HepG2 (cell line): Measurements from ENCODE around the gene SMAP1.

Experiments
- CTCF ChIP-seq: sonication (generic); formaldehyde crosslinking; IDR thresholded peaks from 2 replicates; pipeline ENCODE4 v1.5.0; 2020; ENCODE audit warnings: mild to moderate bottlenecking, missing genetic modification reagents, moderate library complexity
- ELF1 ChIP-seq: sonication (generic); formaldehyde crosslinking; IDR thresholded peaks from 2 replicates; pipeline ENCODE4 v1.4.0; 2020; ENCODE audit warnings: missing genetic modification reagents
- FIP1L1 ChIP-seq: fragments of 200-400 bp; formaldehyde crosslinking; IDR thresholded peaks from 2 replicates; pipeline ENCODE4 v1.6.1; 2018; ENCODE audit warnings: low read depth, mild to moderate bottlenecking, low read length, moderate library complexity, borderline replicate concordance; ENCODE audit not compliant: insufficient read depth
- GTF2F1 ChIP-seq: fragments of 150-350 bp; IDR thresholded peaks from 2 replicates; pipeline ENCODE4 v1.6.1; 2014; ENCODE audit warnings: low read length
- HCFC1 ChIP-seq: fragments of 150-350 bp; IDR thresholded peaks from 2 replicates; pipeline ENCODE4 v1.6.1; 2014; ENCODE audit warnings: low read depth, low read length
- LBX2 ChIP-seq: sonication (generic); formaldehyde crosslinking; IDR thresholded peaks from 2 replicates; pipeline ENCODE4 v1.5.0; 2020; ENCODE audit warnings: missing genetic modification reagents, mild to moderate bottlenecking, borderline replicate concordance
- NBN ChIP-seq: fragments of 450-650 bp; conservative IDR thresholded peaks from 2 replicates; pipeline ENCODE4 v1.6.1; 2017
- NONO ChIP-seq, 2 experiments: fragments of 450-650 bp in 1 of 2; sonication (generic) in 1 of 2; formaldehyde crosslinking in 1 of 2; IDR thresholded peaks in 1 of 2; conservative IDR thresholded peaks in 1 of 2; 2 replicates each; pipeline versions ENCODE4 v1.6.1 to v1.8.0; 2017 to 2022; ENCODE audit warnings: mild to moderate bottlenecking in 1 of 2, missing genetic modification reagents in 1 of 2, moderate library complexity in 1 of 2
- POLR2AphosphoS5 ChIP-seq: IDR thresholded peaks from 2 replicates; pipeline ENCODE4 v1.6.1; 2012; ENCODE audit warnings: low read depth, low read length
- RXRA ChIP-seq: sonication (generic); formaldehyde crosslinking; IDR thresholded peaks from 2 replicates; pipeline ENCODE4 v1.5.1; 2020; ENCODE audit warnings: missing genetic modification reagents
- STAT5B ChIP-seq: sonication (generic); formaldehyde crosslinking; IDR thresholded peaks from 2 replicates; pipeline ENCODE4 v1.4.0; 2020; ENCODE audit warnings: missing genetic modification reagents
- TEAD2 ChIP-seq: sonication (generic); formaldehyde crosslinking; IDR thresholded peaks from 2 replicates; pipeline ENCODE4 v1.9.0; 2021; ENCODE audit warnings: missing genetic modification reagents
- ZSCAN30 ChIP-seq: sonication (generic); formaldehyde crosslinking; IDR thresholded peaks from 2 replicates; pipeline ENCODE4 v1.5.0; 2020; ENCODE audit warnings: mild to moderate bottlenecking, missing genetic modification reagents

GRCh38 chr6:70884074-70884983, 216.6 kb downstream of the SMAP1 start:
- TF ChIP-seq ZSCAN30 = no peak
- no peak for TF ChIP-seq FIP1L1
- peak; percentile 92 for TF ChIP-seq CTCF
- no peak for TF ChIP-seq HCFC1
- no peak for TF ChIP-seq POLR2AphosphoS5
- TF ChIP-seq NBN = no peak
- TF ChIP-seq ELF1 (CRISPR knock-in tag) = no peak
- TF ChIP-seq STAT5B (CRISPR knock-in tag) = no peak
- no peak for TF ChIP-seq NONO (IDR thresholded peaks at IDR 0.05)
- no peak for TF ChIP-seq NONO (CRISPR knock-in tag; conservative IDR thresholded peaks at IDR 0.05)
- TF ChIP-seq TEAD2 (CRISPR knock-in tag) = no peak
- no peak for TF ChIP-seq LBX2 (CRISPR knock-in tag)
- TF ChIP-seq GTF2F1 = no peak
- TF ChIP-seq RXRA (CRISPR knock-in tag) = 0 out of 2 replicates have a peak, but pooled peaks have one; percentile 23
